Keratinocyte (primary cell): Measurements from ENCODE around the gene ARL4D. TPM values are rescaled to one million over a fixed set of nuclear protein-coding genes. Genes with fewer than 3 reads are reported as not detected.

Source experiments
- DNase-seq: peaks from one replicate; pipeline ENCODE4 v3.0.0-alpha.2; 2011; ENCODE audit warnings: low read depth, missing footprints, low spot score
- FAIRE-seq: peaks from 2 replicates; lab custom pipeline; 2011; peaks lifted over from hg19 to GRCh38; lab: Jason Lieb, UNC
- H2AFZ ChIP-seq: 2 replicates; pipeline ENCODE4 v1.6.0; 2012; ENCODE audit warnings: low read length, control low read depth, inconsistent platforms; ENCODE audit not compliant: control insufficient read depth
- H3K27ac ChIP-seq: 2 replicates; pipeline ENCODE4 v1.5.1; 2011; ENCODE audit warnings: low read length; ENCODE audit not compliant: control insufficient read depth, insufficient read depth
- H3K27me3 ChIP-seq: 3 replicates; pipeline ENCODE4 v1.6.0; 2011; ENCODE audit warnings: low read length; ENCODE audit not compliant: control insufficient read depth, insufficient read depth; ENCODE audit errors: extremely low read depth
- H3K36me3 ChIP-seq, 2 experiments: 2 replicates in 1 of 2; 3 replicates in 1 of 2; pipeline ENCODE4 v1.5.1; 2011; ENCODE audit warnings: low read length in 2 of 2, mild to moderate bottlenecking in 1 of 2; ENCODE audit not compliant: control insufficient read depth in 2 of 2, insufficient read depth in 2 of 2; ENCODE audit errors: extremely low read depth in 1 of 2
- H3K4me1 ChIP-seq: 3 replicates; pipeline ENCODE4 v1.5.1; 2011; ENCODE audit warnings: low read length; ENCODE audit not compliant: control insufficient read depth, insufficient read depth; ENCODE audit errors: extremely low read depth
- H3K4me2 ChIP-seq: 3 replicates; pipeline ENCODE4 v1.6.0; 2011; ENCODE audit warnings: low read depth, low read length; ENCODE audit not compliant: control insufficient read depth, insufficient read depth; ENCODE audit errors: extremely low read depth
- H3K4me3 ChIP-seq, 3 experiments: fragments of 200-600 bp in 1 of 3; sonication (generic) in 1 of 3; 2 replicates in 2 of 3; 3 replicates in 1 of 3; pipeline ENCODE4 v1.5.1; 2011 to 2016; ENCODE audit warnings: low read length in 3 of 3, mild to moderate bottlenecking in 3 of 3, control low read depth in 2 of 3, inconsistent platforms in 1 of 3, low read depth in 1 of 3, mixed read lengths in 1 of 3, mixed run types in 1 of 3, moderate library complexity in 1 of 3; ENCODE audit not compliant: control insufficient read depth in 2 of 3, insufficient read depth in 2 of 3; ENCODE audit errors: extremely low read depth in 1 of 3
- H3K79me2 ChIP-seq: 2 replicates; pipeline ENCODE4 v1.6.0; 2012; ENCODE audit warnings: low read length; ENCODE audit not compliant: control insufficient read depth, insufficient read depth
- H3K9ac ChIP-seq: 3 replicates; pipeline ENCODE4 v1.6.0; 2011; ENCODE audit warnings: low read length; ENCODE audit not compliant: control insufficient read depth, insufficient read depth; ENCODE audit errors: extremely low read depth
- H3K9me1 ChIP-seq: 3 replicates; pipeline ENCODE4 v1.6.0; 2011; ENCODE audit warnings: low read length; ENCODE audit not compliant: control insufficient read depth, insufficient read depth; ENCODE audit errors: extremely low read depth
- H3K9me3 ChIP-seq: 2 replicates; pipeline ENCODE4 v1.5.1; 2012; ENCODE audit warnings: low read depth, low read length; ENCODE audit not compliant: control insufficient read depth
- H4K20me1 ChIP-seq: 3 replicates; pipeline ENCODE4 v1.6.0; 2011; ENCODE audit warnings: low read length; ENCODE audit not compliant: control insufficient read depth, insufficient read depth; ENCODE audit errors: extremely low read depth
- CTCF ChIP-seq, 3 experiments: IDR thresholded peaks in 1 of 3; conservative IDR thresholded peaks in 1 of 3; optimal IDR thresholded peaks in 1 of 3; 2 replicates in 2 of 3; 3 replicates in 1 of 3; pipeline versions ENCODE3 to v1.5.1; 2011; ENCODE audit warnings: low read length in 3 of 3, mild to moderate bottlenecking in 3 of 3, moderate library complexity in 2 of 3, control low read depth in 1 of 3, inconsistent platforms in 1 of 3; ENCODE audit not compliant: insufficient read depth in 2 of 3; ENCODE audit errors: extremely low read depth in 1 of 3
- EZH2 ChIP-seq: IDR thresholded peaks from one replicate; pipeline ENCODE4 v1.6.1; 2012; ENCODE audit warnings: inconsistent platforms, mild to moderate bottlenecking, low read length, moderate library complexity
- dilution Hi-C: fragments of 300-500 bp; cut with MboI; formaldehyde crosslinking; loops from one replicate; pipeline ENCODE4 v1.7.0; 2020; ENCODE audit warnings: low sequenced_read_pairs; ENCODE audit not compliant: extremely low pct_ligation_motif_present
- polyA plus RNA-seq, 5 experiments: library from polyadenylated mRNA; depleted of rRNA in 3 of 5; stranded (reverse) in 3 of 5; stranded (forward) in 1 of 5; unstranded in 1 of 5; fragments of >200 nt; gene quantifications; 1 replicate in 1 of 5; 2 replicates in 3 of 5; 3 replicates in 1 of 5; pipeline versions ENCODE4 v1.2.1 to v1.2.3, GENCODE V29; 2011 to 2012; ENCODE audit warnings: missing spikeins in 2 of 5, low read depth in 1 of 5, low replicate concordance in 1 of 5

ARL4D gene
- polyA plus RNA-seq, 1 donor (not counting 4 experiments of a cell fraction or from before 2014, with no cell fraction given), result 36.5 TPM

GRCh38 chr17:43350888-43351361, 47.9 kb upstream of the ARL4D start:
- Histone ChIP-seq H3K36me3 (no peaks in the 10 kb centered on the region), H3K9me3 (no peaks in the 10 kb centered on the region), H3K4me1 (no peaks in the 10 kb centered on the region), H3K27ac (no peak overlapping the region), H4K20me1 (no peaks in the 10 kb centered on the region), H3K4me3 (no peak overlapping the region), H2AFZ (no peak overlapping the region), H3K79me2 (no peaks in the 10 kb centered on the region), H3K9ac (no peak overlapping the region), H3K9me1 (no peaks in the 10 kb centered on the region), H3K27me3 (no peaks in the 10 kb centered on the region), H3K4me2 (no peak overlapping the region)
- TF ChIP-seq CTCF (optimal IDR thresholded peaks at IDR 0.05 in 1 of 3, IDR thresholded peaks at IDR 0.05 in 1 of 3, conservative IDR thresholded peaks at IDR 0.05 in 1 of 3; ENCODE audit: extremely low read depth in 1 of 3, insufficient read depth in 2 of 3, low read length in 3 of 3) (no peak), EZH2 (no peak)
- dilution Hi-C loops, result no loop called here
- DNase-seq (no peak), FAIRE-seq (no peak)

- no peak for DNase-seq
- FAIRE-seq, result no peak
- Histone ChIP-seq H3K9me1 (no peaks in the 10 kb centered on the region), H3K4me2 (no peak overlapping the region), H3K4me3 (no peak overlapping the region), H3K4me1 (no peaks in the 10 kb centered on the region), H4K20me1 (no peaks in the 10 kb centered on the region), H3K27me3 (no peaks in the 10 kb centered on the region), H3K36me3 (no peaks in the 10 kb centered on the region), H3K9ac (no peak overlapping the region), H2AFZ (no peak overlapping the region), H3K27ac (no peak overlapping the region), H3K9me3 (no peaks in the 10 kb centered on the region), H3K79me2 (no peaks in the 10 kb centered on the region)
- TF ChIP-seq EZH2 (no peak), CTCF (optimal IDR thresholded peaks at IDR 0.05 in 1 of 3, IDR thresholded peaks at IDR 0.05 in 1 of 3, conservative IDR thresholded peaks at IDR 0.05 in 1 of 3; ENCODE audit: extremely low read depth in 1 of 3, insufficient read depth in 2 of 3, low read length in 3 of 3) (no peak)
- dilution Hi-C loops, result no loop called here
These were observed 47.1 kb upstream of the ARL4D start for GRCh38 chr17:43351691-43352090.
